GM21360 (cell line): ENCODE results near the gene B4GALT6.
"Not testable (repeated sequence)": the region's sequence is repeated elsewhere in the genome, so short reads cannot be mapped to it uniquely, and the experiment has no call there.

Experiments used
- ATAC-seq: cut with Tn5 transposase; IDR thresholded peaks from one replicate; pipeline ENCODE4 v1.9.1; 2021; ENCODE audit warnings: mild to moderate bottlenecking, moderate library complexity; ENCODE audit not compliant: unreplicated experiment

The B4GALT6 gene, protein sequence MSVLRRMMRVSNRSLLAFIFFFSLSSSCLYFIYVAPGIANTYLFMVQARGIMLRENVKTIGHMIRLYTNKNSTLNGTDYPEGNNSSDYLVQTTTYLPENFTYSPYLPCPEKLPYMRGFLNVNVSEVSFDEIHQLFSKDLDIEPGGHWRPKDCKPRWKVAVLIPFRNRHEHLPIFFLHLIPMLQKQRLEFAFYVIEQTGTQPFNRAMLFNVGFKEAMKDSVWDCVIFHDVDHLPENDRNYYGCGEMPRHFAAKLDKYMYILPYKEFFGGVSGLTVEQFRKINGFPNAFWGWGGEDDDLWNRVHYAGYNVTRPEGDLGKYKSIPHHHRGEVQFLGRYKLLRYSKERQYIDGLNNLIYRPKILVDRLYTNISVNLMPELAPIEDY

GRCh38 chr18:31684279-31685096 lies at the start of gene B4GALT6:
TSS of gene B4GALT6 (minus strand) at chr18:31684581. CDS start at chr18:31684426, 155 bp downstream.
- ATAC-seq = peak; percentile 39

DNA sequence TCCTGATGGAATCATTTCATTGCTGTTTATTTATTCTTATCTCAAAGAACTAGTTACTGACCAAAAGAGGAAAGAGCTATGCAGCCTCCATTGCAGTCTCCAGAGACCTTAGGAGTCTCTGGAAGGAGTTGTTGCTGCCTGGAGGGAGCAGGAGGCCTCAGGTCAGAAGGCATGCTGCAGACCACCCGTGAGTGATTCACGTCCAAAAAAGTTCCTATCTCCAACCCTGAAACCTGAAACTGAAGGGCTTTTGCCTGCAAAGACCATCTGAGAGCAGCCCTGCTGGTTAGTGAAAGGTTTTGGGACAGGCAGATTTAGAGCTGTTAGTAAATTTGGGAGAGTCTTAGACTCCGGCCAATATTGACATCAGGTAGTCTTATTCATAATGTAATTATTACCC lies 47.2 kb upstream of the B4GALT6 start:
- ATAC-seq = no peak

GRCh38 chr18:31729196-31729595 lies 44.8 kb upstream of the B4GALT6 start:
- ATAC-seq = not testable (repeated sequence)

DNA sequence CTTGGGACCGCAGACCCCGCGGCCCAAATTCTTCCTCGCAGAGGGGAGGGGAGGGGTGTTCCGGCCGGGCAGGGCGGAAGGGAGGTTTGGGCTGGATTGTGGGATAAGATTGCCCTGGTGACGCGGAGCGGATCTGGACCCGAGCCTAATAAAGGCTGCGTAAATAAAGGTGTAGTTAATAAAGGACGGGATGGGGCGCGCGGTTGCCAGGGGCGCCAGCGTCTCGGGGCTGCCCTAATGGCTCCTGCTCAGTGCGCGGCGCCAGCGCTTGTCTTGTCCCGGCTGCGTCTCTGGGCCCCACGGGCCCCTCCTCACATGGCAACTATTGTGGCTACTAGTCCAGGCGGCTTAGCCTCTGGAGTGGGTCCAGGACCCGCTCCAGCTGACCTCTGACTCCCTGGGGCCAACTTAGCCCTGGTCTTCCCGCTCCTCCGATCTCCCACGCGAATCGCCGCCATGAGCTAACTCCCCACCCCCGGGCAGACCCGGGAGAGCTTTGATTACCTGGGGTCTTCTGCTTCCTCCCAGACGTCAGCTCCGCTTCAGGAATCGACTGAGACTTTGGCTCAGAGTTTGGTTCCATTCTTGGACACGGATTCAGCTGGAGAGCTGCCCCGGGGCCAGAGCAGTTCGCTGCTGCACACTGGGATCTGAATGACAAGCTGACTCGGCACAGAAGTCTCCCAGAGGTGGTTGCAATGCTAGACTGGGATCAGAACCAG lies 39.8 kb upstream of the B4GALT6 start:
- no peak for ATAC-seq

DNA sequence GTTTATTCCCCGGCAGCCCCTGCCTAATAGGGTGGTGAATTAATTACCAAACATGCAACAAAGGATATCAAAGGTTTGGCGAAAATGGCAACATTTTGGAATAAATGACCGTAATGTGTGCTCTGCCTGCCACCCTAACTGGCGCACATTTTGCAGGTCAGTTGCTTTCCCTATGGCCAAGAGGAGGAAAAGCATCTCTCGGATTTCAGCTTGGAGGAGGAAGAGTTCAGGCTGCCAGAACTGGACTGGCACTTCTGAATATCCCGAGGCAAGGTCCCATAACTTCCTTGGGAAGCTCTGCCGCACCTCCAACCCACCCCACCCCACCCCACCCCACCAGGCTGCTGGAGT lies 39.2 kb upstream of the B4GALT6 start:
- ATAC-seq = no peak

- peak; percentile 94 for ATAC-seq
Measured at GRCh38 chr18:31722369-31722957, 38.1 kb upstream of the B4GALT6 start.

DNA sequence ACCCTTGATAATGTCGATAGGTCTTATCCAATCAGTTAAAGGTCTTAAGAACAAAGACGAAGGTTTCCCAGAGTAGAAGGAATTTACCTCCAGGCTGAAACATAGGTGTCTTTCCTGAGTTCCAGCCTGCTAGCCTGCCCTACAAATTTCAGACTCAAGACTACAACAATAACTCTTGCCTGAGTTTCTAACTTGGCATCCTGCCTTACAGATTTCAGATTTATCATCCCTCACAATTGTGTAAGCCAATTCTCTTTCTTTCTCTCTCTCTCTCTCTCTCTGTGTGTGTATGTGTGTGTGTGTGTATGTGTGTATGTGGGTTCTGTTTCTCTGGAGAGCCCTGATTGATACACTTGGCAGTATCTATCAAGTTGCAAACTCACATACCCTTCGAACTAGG lies 37.2 kb upstream of the B4GALT6 start:
- no peak for ATAC-seq

GRCh38 chr18:31720867-31721266 lies 36.5 kb upstream of the B4GALT6 start:
- ATAC-seq = no peak

DNA sequence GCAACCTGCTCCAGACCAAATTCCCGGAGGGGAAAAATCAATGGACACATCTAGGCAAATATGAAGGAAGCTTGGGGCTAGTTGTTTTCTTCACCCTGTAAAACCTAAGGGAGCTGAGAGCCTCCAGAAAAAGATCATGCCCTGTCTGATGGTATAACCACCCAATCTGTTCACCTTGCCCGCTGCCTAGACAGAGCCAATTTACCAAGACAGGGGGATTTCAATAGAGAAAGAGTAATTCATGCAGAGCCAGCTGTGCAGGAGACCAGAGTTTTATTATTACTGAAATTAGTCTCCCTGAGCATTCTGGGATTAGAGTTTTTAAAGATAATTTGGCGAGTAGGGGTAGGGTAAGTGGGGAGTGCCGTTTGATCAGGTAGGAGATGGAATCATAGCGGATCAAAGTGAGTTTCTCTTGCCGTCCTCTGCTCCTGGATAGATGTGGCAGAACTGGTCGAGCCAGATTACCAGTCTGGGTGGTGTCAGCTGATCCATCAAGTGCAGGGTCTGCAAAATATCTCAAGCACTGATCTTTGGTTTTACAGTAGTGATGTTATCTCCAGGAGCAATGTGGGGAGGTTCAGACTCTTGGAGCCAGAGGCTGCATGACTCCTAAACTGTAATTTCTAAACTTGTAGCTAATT lies 35.1 kb upstream of the B4GALT6 start:
- no peak for ATAC-seq

DNA sequence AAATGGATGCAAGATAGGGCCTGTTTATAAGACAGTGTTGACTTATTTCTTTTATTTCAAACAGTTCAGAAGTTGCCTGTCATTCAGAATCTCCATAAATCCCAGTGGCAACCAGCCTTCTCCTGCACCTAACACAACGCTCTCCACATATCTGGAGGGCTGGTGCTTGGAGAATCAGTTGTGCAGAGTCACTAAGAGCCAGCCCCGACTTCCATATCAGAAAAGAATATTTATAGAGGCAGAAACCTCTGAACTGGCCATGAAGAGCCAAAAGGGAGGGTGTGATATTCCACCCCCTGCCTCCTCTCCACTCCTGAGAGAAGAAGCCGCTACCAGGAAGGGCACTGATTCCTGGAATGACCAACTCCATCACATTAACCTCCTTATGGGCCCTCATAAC lies 34.0 kb upstream of the B4GALT6 start:
- no peak for ATAC-seq

- ATAC-seq = no peak
Measured at GRCh38 chr18:31716362-31716761, 32.0 kb upstream of the B4GALT6 start.

DNA sequence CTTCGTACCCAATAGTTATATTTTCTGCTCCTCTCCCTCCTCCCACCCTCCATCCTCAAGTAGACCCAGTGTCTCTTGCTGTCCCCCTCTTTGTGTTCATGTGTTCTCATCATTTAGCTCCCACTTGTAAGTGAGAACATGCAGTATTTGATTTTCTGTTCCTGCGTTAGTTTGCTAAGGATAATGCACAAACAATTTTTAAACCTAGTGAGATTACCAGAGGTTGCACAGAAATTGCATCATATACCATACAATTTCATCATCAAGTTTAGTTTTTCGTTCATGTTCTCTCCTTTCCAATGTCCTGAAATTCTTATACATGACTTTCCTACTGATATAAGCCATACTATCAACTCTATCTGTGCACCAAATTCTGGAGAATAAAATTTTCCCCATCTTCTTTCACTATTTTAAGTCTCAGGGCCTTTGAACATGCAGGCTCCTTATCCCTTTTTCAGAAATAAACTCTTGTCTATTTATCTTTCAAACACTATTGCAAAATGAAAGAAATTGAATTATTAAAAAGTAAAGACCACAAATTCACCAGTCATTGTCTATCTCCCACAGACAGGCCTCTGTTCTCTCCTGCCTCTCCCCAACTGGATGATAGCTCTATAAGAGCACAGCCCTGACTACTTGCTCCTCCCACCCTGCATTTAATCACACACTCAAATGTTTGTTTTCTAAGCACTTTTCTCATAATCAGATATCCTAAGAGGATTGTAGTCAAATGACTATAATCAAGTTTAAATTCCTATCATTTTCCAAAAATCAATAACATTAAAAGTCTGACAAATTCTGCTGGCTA lies 27.2 kb upstream of the B4GALT6 start:
- no peak for ATAC-seq

- peak; percentile 81 for ATAC-seq
Measured at GRCh38 chr18:31710826-31711225, 26.4 kb upstream of the B4GALT6 start.

DNA sequence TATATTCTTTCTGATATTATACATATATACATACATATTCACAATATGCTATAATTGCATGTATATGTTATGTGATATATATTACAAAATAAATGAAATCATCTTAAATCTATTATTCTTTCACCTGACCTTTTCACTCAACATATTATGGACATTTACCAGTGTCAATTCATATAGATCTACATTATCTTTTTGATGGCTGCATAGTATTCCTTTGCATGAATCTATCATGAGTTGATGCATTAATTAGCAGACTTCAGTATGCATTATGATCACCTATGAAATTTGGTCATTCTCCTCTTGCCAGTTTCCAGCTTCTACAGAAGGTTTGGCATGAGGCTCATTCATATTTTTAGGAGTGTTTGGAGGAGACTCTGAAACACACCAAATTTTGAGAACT lies 23.4 kb upstream of the B4GALT6 start:
- no peak for ATAC-seq

DNA sequence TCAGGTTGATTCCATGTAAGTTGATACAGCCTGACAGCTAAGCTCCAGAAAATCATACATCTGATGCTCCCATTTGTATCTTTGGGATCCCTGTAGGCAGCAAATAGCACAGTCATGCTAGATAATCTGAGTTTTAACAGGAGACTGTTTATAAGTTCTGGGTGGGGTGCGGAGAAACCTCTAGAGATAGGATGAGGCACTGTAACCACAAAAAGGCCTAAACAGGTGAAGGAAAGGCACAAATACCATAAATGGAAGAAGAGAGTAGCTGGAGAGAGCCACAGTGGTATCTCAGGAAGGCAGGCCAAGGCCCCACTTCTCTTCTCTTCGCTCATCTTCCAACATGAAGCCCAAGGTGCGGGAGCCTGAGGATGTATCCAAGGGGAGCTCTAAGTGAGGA lies 18.1 kb upstream of the B4GALT6 start:
- no peak for ATAC-seq

- no peak for ATAC-seq
Measured at GRCh38 chr18:31701744-31702143, 17.4 kb upstream of the B4GALT6 start.

GRCh38 chr18:31700990-31701389 lies 16.6 kb upstream of the B4GALT6 start:
- ATAC-seq = no peak

DNA sequence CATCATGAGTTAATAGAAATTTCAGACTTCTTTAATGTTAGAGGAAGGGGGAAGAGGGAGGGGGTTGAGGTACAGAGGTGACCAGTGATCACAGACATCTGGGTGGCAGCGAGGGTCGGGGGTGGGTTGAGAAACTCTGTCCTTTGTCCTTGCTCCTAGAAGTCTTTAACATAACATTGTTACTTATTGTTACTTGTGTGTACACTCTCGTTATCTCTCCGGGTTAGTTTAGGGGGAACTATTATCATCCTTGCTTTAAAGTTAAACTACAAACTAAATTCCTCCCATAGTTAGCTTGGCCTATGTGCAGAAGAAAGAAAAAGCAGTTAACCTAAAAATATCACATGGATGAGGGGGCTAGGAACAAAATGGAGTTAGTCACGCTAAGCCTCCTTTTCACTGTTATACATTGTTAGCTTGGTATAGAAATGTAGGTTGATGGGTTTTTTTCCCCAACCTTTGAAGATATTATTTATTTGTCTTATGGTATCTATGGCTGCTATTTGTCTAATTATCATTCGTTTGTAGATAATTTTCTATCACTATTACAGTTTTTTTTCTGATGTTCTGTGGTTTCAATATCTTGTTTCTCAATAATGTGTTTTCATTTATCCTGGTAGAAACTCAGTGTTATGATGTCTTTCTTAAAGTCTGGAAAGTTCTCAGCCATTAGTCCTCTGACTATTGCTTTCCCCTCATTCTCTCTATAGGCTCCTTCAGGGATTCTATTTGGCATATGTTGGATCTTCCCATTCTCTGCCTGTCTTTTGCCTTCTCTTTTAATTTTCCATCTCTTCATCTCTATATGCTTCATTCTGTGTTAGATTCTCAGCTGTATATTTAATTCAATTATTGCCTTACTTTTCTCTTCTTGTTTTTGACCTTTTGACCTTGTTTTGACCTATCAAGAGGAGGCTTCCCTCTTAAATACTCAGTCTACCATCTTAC lies 13.2 kb upstream of the B4GALT6 start:
- ATAC-seq = no peak

- ATAC-seq = no peak
Measured at GRCh38 chr18:31695989-31696388, 11.6 kb upstream of the B4GALT6 start.
